Measurements from ENCODE around the gene CABLES1.

Gene CABLES1

DNA sequence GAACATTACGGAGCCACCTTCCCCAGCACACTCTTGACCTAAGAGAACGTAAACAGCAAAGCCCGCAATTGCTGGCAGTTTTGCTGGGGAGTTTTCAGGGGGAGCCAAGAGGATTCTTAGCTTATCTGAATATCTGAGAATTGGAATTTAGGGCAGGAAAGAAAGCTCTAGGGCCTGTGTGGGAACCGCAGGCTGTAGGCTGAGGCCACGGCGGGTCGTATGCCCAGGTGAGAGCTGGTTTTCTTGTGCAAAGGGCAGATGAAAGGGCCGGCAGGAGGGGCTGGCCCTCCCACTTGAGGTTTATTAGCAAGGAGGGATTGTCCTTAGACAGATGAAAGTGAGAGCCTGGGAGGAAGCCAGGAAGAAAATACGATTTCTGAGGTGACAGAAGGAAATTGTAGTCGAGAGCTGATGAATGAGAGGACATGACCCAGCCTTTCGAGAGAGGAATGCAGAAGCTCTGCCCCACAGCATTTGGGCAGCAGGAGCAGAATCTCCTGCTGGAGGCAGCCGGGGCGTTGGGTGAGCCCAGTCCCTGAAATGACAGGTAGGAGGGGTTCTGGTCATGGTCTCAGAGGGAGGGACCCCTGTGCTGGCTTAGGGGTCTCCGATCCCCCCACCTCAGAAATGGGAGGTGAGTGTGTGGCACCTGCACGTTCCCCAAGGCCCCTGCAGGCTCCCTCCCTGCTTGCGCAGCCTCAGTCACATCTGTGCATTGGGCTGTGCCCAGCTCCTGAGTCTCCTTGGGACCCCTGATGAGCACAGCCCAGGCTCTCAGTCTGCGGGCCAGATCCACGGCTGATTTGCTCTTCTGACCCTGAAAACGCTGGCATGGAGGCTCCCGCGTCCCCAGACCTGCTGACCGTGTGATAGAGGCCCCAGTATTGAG, 61.1 kb downstream of the CABLES1 start:
- no peak for DNase-seq

DNA sequence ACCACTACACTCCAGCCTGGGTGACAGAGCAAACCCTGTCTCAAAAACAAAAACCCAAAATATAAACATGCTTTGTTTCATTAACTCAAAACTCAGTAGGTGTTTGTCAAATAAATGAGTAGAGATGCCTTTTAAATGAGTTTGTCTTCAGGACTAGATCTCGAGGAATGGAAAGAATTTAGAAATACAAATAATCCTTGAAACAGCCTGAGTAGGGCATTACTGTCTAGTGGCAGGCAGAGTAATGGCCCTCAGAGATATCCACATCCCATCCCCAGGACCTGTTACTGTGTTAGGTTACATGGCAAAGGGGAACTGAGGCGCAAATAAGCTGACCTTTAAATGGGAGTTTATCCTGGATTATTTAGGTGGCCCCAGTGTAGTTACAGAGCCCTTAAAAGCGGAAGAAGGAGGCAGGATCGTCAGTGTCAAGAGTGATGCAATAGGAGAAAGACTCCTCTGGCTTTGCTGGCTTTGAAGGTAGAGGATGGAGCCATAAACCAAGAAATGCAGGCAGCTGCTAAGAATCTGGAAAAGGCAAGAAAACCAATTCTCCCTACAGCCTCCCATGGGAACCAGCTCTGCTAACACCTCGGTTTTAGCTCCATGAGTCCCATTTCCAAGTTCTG, 63.0 kb downstream of the CABLES1 start:
- no peak for DNase-seq

DNA sequence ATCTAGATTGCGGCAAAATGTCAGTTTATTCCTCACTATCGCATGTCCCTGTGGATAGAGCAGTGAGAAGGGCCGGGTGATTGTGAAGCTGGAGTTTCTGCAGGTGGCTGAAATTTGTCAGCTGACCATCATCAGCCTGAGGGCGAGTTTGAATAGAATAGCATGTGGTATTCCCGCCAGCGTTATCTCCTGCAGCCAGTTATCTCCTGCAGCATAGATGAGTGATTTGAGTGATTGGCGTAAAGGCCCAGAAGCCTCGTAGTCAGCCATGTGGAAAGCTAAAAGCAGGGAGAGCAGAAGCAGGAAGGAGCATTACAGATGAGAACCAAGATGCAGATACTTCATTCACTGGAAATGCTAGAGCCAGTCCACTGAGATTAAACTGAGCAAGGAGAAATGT, 65.5 kb downstream of the CABLES1 start:
- peak; percentile 21 for DNase-seq

DNA sequence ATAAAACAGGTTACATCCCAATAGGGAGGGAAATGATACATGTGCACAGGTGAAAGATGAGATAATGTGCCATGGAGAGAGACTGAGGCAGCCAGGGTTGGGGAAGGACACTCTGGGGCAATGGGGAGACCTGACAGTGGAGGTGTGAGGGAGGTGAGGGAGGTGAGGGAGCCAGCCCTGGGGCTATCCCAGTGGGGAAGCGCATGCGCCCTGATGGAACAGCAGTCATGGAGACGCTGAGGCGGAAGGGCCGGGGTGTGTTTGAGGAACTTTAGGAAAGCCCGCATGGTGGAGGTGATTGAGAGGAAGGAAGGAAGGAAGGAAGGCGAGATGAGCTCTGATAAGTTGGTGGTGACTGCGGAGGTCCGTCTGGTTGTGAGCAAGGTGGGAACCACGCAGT, 66.5 kb downstream of the CABLES1 start:
- no peak for DNase-seq

DNA sequence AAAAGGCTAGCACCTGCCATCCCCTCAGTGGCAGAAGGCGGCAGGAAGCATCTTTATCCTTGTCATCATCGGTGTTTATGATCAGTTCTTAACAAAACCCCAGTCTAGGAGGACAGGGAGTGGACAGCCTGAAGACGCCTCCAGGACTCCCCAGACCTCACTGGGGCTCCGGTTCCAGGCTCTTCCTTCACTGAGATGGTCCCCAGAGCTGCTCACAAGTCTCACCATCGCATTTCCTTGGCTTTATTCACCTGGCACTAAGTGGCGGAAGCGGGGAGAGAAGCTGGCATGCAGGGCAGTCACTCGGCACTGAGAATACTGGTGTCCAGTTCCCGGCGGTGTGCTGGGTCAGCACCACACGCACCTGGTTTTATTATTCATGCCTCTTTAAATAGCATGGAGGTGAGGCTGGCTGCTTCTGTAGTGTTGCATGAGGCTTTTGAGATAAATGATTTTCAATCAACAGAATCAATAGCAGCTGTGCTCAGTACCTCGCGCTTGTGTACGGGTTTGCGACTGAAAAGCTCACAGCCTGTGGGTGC, 68.7 kb downstream of the CABLES1 start:
- DNase-seq: no peak

DNA sequence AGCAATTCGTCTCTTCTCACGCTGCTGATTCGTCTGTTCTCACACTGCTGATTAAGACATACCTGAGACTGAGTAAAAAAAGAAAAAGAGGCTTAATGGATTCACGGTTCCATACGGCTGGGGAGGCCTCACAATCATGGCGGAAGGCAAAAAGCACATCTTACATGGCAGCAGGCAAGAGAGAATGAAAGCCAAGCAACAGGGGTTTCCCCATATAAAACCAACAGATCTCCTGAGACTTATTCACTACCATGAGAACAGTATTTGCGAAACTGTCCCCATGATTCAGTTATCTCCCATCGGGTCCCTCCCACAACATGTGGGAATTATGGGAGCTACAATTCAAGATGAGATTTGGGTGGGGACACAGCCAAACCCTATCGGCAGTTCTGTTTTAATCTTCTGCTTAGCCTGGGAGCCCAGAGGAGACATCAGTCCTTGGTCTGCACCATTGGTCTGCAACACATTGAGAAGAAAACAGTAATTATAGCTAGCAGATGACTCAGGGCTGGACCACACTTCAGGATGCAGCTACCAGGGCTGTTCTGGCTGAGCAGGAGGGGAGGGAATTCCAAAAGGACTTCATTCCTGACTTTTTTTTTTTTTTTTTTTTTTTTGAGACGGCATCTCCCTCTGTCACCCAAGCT, 69.4 kb downstream of the CABLES1 start:
- no peak for DNase-seq

DNA sequence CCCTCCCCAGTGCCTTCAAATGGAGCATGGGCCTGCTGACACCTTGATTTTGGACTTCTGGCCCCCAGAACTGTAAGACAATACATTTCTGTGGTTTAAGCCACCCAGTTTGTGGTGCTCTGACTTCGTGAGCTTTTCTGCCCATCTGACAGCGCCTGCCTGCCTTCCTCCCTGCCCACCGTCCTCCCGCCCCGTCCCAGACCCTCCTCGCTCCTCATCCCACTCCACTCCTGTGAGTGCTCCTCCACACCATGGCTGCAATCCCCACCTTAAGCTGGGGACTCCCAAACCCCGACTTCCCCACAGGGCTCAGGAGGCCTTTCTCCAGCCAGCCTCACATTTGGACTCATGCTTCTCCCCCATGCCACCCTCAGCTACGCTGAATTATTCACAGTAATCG, 70.7 kb downstream of the CABLES1 start:
- no peak for DNase-seq

DNA sequence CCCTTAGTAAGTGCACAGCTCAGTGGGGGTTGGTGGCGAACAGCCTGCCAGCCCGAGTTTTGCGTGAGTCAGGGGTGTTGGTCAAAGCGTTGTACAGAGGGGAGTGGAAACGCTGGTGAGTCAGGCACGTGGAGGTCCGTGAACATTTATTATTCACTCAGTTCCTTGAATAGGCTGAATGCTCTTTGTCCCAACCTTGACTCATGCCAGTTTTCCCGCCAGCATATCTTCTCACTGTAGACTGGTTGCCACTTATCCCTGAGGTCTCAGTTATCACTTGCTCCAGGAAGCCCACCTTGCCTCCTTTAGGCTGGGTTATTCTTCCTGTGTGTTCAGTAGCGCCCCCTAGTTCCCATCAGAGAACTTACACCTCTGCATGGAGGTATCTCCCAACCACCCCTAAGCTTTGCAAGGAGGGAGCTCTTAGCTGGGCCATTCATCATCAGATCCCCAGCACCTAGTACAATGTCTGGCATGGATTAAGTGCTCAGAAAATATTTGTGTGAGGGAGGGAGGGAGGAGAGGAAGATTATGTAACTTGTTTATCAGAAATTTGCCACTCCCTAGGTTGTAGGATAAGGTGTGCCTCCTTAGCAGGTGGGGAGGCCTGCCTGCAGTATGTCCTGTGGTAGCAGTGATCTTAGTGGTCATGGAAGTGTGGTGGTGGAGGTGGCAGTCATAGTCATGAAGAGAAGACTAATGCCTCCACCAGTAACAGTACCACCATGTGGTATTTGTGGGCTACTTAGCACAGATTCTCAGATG, 72.1 kb downstream of the CABLES1 start:
- no peak for DNase-seq

DNA sequence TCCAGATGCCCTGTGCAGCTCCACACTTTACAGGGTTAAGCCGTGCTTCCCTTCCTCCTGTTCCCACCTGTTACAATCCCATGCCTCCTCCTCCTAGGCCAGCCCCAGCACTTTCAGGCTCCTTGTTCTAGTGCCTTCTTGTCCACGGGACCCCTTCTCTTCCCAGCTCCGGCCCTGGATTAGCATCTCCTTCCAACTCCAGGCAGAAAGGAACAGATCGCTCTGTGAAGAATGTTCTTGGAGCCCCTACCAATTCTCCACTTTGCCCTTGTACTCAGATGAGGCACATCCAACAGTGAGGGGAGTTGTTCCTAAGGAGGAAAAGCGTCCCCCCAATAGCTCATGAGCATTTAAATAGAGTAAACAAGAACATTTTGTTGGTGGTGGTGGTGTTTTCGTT, 72.7 kb downstream of the CABLES1 start:
- no peak for DNase-seq

DNA sequence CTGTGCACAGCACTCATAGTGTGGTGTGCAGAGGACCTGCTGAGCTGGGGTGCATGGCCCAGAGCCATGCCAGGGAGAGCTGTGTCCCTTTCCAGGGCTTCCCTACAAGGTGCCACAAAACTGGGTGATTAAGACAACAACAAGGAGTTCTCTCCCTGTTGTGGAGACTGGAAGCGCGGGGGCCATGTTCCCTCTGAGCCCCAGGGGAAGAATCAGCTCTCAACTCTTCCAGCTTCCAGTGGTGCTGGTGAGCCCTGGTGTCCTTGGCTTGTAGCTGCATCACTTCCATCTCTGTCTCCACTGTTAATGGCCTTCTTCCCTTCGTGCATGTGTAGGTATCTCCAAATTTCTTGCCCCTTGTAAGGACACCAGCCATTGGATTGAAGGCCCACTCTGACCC, 73.3 kb downstream of the CABLES1 start:
- no peak for DNase-seq

DNA sequence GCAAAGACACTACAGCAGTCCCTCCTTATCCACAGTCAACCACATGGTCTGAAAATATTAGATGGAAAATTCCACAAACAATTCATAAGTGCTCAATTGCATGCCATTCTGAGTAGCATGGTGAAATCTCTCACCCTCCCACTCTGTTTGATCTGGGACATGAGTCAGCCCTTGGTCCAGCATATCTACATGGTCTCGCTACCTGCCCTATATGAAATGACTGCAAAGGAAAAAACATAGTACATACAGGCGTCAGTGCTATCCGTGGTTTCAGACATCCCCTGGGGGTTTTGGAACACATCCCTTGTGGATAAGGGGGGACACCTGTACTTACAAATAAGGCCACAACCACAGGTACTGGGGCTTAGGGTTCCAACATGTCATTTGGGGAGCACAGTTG, 73.7 kb downstream of the CABLES1 start:
- no peak for DNase-seq

DNA sequence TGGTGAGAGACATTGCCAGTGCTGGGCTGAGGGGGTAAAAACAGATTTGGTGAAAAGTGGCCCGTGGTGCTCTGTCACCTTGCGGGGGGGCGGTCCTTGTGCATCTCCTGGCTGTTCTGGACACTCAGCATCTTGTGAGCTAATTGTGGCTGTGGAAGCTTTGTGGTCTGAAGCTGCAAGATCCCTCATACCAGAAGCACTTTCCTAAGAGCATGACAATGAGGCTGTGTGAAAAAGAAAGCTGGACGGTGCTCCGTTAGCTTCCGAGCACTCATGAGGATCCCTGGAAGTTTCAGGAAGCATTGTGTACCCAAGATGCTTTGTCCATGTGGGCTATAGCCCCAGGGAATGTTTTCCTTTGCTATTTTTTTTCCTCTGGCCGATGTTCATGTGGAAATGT, 74.5 kb downstream of the CABLES1 start:
- DNase-seq: no peak

DNA sequence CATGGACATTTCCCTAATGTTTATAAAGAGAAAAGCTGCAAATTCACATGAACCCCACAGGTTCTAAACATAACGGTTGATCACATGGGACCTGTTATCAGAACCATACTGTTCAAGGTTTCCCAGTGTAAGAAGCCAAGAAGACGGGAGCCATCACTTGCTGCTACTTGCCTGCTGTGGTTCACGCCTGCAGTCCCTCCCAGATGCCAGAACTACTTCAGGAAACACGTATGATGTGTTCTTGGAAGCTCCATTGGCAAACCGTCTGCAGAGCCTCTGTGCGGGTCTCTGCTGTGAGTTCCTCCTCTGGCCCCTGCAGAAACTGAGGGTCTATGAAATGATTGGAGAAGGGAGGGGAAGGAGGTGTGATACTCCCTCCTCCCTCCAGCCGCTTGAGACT, 75.2 kb downstream of the CABLES1 start:
- DNase-seq: no peak

DNA sequence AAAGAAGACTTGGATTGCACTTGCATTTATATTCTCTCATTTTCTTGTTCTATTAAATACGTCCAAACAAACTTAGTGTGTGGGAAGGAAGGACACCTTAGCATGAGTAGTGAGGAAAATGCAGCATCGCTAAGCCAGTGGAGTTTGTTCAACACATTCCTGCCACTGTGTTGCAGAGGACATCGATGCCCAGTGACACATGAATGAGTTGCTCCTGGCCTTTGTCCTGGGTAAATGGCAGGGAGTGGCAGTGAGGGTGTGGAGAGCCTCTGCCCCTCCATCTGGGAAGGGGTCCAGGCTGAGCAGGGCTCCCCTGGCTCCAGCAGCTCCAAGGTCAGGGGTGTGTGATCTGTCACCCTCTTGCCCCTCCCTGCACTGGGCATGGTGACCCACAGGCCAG, 75.9 kb downstream of the CABLES1 start:
- DNase-seq: no peak

DNA sequence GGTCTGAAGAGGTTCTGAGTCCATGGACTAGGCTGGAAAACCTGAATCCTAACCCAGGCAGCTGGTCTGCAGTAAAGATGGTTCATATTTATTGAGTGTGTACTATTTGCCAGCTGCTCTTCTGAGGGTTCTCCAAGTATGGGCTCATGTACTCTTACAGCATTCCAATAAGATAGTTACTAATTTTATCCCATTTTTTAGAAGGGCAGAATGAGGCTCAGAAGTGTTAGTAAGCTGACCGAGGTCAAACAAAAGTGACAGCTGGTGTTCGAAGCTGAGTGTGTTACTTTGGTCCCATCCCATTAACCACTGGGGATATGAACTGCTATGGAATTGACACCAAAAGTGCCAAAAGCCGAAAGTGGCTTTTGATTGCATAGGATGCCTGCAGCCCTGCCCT, 76.9 kb downstream of the CABLES1 start:
- DNase-seq: no peak

DNA sequence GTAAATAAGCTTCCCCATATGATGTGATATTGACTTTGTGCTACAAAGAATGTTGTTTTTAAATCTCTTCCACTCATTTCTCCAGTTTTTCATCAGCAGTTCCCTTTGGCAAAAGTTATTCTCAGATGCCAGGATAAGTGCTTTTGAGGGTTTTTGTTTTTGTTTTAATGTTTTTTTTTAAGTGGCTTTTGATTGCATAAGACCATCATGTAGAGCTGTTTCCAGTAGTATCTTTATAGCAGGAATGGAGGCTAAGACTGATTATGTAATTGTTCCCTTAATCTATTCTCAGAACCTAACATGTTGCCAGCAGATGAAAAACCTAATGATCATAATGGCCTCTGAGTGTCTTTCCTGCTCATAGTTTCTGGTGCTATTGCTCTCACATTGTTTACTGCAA, 77.9 kb downstream of the CABLES1 start:
- no peak for DNase-seq

DNA sequence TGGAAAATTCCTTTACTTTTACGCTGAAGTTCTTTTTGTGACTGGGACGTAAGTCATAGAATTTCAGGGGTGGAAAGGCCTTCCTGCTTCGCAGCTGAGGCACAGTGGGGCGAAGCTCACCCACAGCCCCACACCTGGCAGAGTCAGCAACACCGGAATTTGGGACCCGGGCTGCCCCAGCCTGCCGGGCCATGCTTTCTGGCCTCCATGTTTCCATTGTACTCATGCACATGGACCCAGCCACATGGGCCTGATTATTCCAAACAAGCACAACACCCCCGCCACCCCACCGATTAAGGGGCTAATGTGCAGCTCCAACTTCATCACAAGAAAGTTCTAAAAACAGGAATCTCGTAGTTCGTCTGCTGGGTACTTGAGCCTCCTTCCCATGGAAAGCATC, 82.5 kb downstream of the CABLES1 start:
- DNase-seq: no peak

DNA sequence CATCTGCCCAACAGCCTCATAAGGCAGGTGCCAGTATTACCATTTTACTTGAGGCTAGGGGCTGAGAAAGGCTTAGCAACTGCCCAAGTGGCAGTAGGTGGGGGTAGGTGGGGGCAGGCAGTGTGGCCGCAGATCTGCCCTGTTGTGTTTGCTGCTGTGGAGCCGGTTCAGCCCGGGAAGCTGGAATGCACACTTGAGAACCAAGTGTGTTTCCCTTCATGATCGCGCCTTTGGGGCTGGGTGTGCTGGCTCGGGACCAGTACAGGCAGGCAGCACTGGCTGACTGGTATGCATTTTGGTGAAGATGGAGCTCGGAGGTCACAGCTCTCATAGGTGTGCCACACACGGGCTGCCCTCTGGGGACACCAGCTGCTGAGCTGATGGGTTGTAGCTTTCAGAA, 85.1 kb downstream of the CABLES1 start:
- no peak for DNase-seq

DNA sequence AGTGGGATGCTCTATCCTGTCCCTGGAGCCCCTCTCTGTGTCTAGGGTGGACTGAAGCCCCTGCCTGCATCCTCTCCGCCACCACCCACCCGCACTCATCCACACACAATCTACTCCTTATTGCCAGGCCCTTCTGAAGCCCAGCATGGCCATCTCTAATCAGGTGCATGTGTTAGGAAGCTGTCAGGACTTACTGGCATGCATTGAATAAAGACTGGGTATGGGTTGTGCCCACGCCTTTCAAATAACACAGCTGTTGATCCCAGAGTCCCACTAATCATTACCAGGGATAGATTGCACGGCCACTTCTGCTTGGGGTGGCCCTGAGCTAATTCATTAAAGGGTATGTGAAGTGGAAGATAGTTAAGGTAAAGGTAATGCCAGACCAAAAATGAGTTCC, 88.4 kb downstream of the CABLES1 start:
- no peak for DNase-seq

DNA sequence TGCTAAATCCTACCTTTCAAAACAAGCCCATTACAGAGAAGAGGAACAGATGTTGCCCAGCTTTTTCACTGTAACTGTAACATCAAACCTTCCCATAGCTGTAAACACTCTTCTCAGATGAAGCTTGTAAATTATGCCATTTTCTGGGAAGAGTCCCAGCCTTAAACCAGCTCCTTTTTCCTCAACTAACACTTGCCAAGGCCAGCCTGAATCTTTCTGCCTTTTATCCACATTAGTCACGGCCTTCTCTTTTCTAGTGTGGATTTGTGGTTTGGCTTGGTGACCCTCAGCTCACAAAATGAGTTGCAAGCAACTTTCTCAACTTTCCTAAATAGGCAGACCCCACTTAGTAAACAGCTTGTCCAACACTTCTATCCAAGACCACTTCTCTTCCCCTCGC, 90.2 kb downstream of the CABLES1 start:
- DNase-seq: no peak

DNA sequence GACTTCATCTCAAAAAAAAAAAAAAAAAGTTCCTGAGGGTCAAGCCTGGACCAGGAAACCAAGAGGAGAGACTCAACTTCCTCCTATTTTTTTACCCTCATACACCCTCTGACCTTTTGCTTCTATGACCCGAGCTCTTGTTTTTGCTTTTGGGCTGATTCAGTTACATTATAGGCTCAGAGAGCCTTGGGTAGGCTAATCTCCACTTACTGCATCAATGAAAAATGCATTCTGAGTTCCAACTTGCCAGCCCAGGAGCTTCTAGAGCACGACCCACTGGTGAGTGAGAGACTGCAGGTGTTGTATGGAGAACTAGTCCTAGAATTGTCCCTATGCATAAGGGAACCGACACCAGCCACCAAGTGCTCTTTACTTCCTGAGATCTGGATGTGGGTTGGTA, 91.1 kb downstream of the CABLES1 start:
- DNase-seq: no peak

DNA sequence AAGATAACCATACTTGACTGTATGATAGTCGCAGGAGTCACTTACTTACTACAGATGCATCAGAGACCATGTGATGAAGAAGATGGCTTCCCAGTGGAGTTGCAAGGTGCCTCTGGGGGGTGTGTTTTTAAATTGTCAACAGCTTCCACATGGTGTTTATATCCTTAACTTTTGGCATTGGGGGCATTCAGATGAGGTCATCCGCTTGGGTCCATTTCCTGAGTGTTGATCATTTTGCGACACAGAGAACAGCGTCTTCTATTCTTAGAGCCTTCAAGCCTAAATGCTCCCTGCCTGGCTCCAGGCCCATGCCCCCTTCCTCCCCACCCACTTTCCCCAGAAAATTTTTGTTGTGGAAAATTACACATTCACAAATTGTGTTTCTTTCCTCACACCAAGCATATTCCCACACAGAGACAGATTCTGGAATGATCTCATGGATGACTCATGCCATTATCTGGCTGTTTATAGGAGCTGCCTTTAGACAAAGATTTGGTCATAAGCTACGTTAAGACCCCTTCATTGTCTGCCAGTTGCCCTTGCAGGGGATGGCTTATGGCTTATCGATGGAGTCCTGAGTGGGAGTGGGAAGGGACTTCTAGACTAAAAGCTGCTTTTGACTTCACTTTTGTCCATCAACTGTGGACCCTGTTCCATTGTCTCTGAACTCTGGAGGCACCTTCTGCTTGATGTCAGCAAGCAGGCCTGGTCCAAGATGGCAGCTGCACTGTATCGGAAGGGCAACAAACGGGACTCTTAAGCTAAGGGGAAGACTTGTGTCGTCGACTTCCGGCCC, 91.8 kb downstream of the CABLES1 start:
- no peak for DNase-seq

Data from NCI-H187 treated with DMSO at 0.1 percent for 48 hours (cell line).